Liver (tissue), 9 donors: ENCODE measurements around the gene PDE6D. TPM values are rescaled to one million over a fixed set of nuclear protein-coding genes. Genes with fewer than 3 reads are reported as not detected.

Experiments used
- DNase-seq: peaks from one replicate; pipeline ENCODE4 v3.0.0-alpha.2; 2017; ENCODE audit warnings: low spot score
- H3K27ac ChIP-seq, 2 donors: one replicate each; pipeline ENCODE4 v1.7.0; 2013; ENCODE audit warnings: inconsistent platforms in 2 of 2, low read length in 2 of 2, control low read depth in 1 of 2, low read depth in 1 of 2, mild to moderate bottlenecking in 1 of 2
- H3K27me3 ChIP-seq, 4 donors: one replicate each; pipeline versions ENCODE4 v1.6.1 to v1.7.0; 2013; ENCODE audit warnings: low read length in 3 of 4, inconsistent platforms in 1 of 4, mild to moderate bottlenecking in 1 of 4, moderate library complexity in 1 of 4; ENCODE audit not compliant: control insufficient read depth in 4 of 4, insufficient read depth in 4 of 4
- H3K36me3 ChIP-seq, 4 donors: one replicate each; pipeline versions ENCODE4 v1.6.1 to v1.7.0; 2013; ENCODE audit warnings: low read length in 3 of 4, mild to moderate bottlenecking in 3 of 4, low read depth in 1 of 4, moderate library complexity in 1 of 4; ENCODE audit not compliant: control insufficient read depth in 4 of 4, insufficient read depth in 3 of 4
- H3K4me1 ChIP-seq, 4 donors: one replicate each; pipeline versions ENCODE4 v1.6.1 to v1.7.0; 2013; ENCODE audit warnings: low read length in 3 of 4, mild to moderate bottlenecking in 3 of 4, moderate library complexity in 1 of 4; ENCODE audit not compliant: control insufficient read depth in 4 of 4, insufficient read depth in 4 of 4
- H3K4me3 ChIP-seq, 3 donors: one replicate each; pipeline versions ENCODE4 v1.6.1 to v1.7.0; 2013; ENCODE audit warnings: low read length in 3 of 3, control low read depth in 1 of 3, low read depth in 1 of 3, mild to moderate bottlenecking in 1 of 3
- H3K9ac ChIP-seq, 2 donors: one replicate each; pipeline ENCODE4 v1.7.0; 2013; ENCODE audit warnings: low read length in 2 of 2, mild to moderate bottlenecking in 2 of 2, moderate library complexity in 2 of 2, control low read depth in 1 of 2, low read depth in 1 of 2
- H3K9me3 ChIP-seq, 4 donors: one replicate each; pipeline versions ENCODE4 v1.6.1 to v1.7.0; 2013; ENCODE audit warnings: low read length in 3 of 4; ENCODE audit not compliant: control insufficient read depth in 4 of 4
- ATF3 ChIP-seq: IDR thresholded peaks from 2 replicates; pipeline ENCODE4 v1.6.1; 2016; ENCODE audit warnings: antibody characterized with exemption
- CTCF ChIP-seq: fragments of 150-350 bp; IDR thresholded peaks from 2 replicates; pipeline ENCODE4 v1.5.1; 2017; ENCODE audit warnings: improper control_type of control experiment, low read depth, low read length; ENCODE audit not compliant: missing input control
- EGR1 ChIP-seq, 2 donors: IDR thresholded peaks; 2 replicates each; pipeline ENCODE4 v1.6.1; 2016 to 2018; ENCODE audit warnings: antibody characterized with exemption in 2 of 2, low read depth in 2 of 2
- FOXA1 ChIP-seq: IDR thresholded peaks from 2 replicates; pipeline ENCODE4 v1.6.1; 2016; ENCODE audit warnings: antibody characterized with exemption
- FOXA2 ChIP-seq: IDR thresholded peaks from 2 replicates; pipeline ENCODE4 v1.6.1; 2016; ENCODE audit warnings: antibody characterized with exemption
- GABPA ChIP-seq, 2 donors: IDR thresholded peaks in 1 of 2; conservative IDR thresholded peaks in 1 of 2; 2 replicates each; pipeline ENCODE4 v1.6.1; 2016; ENCODE audit warnings: antibody characterized with exemption in 2 of 2, mild to moderate bottlenecking in 1 of 2, moderate library complexity in 1 of 2
- HNF4A ChIP-seq, 2 donors: conservative IDR thresholded peaks; 2 replicates each; pipeline ENCODE4 v1.6.1; 2016; ENCODE audit warnings: antibody characterized with exemption in 2 of 2, mild to moderate bottlenecking in 2 of 2
- HNF4G ChIP-seq: IDR thresholded peaks from 2 replicates; pipeline ENCODE4 v1.6.1; 2016; ENCODE audit warnings: antibody characterized with exemption
- JUND ChIP-seq, 2 donors: IDR thresholded peaks; 2 replicates each; pipeline ENCODE4 v1.6.1; 2016; ENCODE audit warnings: antibody characterized with exemption in 2 of 2
- MAX ChIP-seq: IDR thresholded peaks from 2 replicates; pipeline ENCODE4 v1.6.1; 2016; ENCODE audit warnings: antibody characterized with exemption
- NR2F2 ChIP-seq: IDR thresholded peaks from 2 replicates; pipeline ENCODE4 v1.6.1; 2016; ENCODE audit warnings: antibody characterized with exemption
- RAD21 ChIP-seq, 2 donors: IDR thresholded peaks; 2 replicates each; pipeline ENCODE4 v1.6.1; 2016; ENCODE audit warnings: antibody characterized with exemption in 2 of 2, mild to moderate bottlenecking in 2 of 2
- REST ChIP-seq: IDR thresholded peaks from 2 replicates; pipeline ENCODE4 v1.6.1; 2016; ENCODE audit warnings: antibody characterized with exemption, mild to moderate bottlenecking
- RXRA ChIP-seq, 2 donors: IDR thresholded peaks; 2 replicates each; pipeline ENCODE4 v1.6.1; 2017 to 2018; ENCODE audit warnings: antibody characterized with exemption in 2 of 2, mild to moderate bottlenecking in 1 of 2
- SP1 ChIP-seq: IDR thresholded peaks from 2 replicates; pipeline ENCODE4 v1.6.1; 2018; ENCODE audit warnings: antibody characterized with exemption, mild to moderate bottlenecking
- TAF1 ChIP-seq: conservative IDR thresholded peaks from 2 replicates; pipeline ENCODE4 v1.6.1; 2016; ENCODE audit warnings: antibody characterized with exemption, mild to moderate bottlenecking
- YY1 ChIP-seq: IDR thresholded peaks from 2 replicates; pipeline ENCODE4 v1.6.1; 2016; ENCODE audit warnings: antibody characterized with exemption, mild to moderate bottlenecking
- ZBTB33 ChIP-seq: IDR thresholded peaks from 2 replicates; pipeline ENCODE4 v1.6.1; 2016; ENCODE audit warnings: antibody characterized with exemption
- WGBS: extraction: QIAGEN DNeasy Blood & Tissue Kit; methylation state at CpG from one replicate; pipeline ENCODE4 v1.1.7; 2013; 5-methylcytosine and 5-hydroxymethylcytosine counted together
- polyA plus RNA-seq, 2 donors: library from polyadenylated mRNA; stranded (reverse) in 1 of 2; unstranded in 1 of 2; fragments of 200-250 nt in 1 of 2; fragments of >200 nt in 1 of 2; fragmentation: Nextera tagmentation in 1 of 2; extraction: Ambion mirVana in 1 of 2; gene quantifications; one replicate each; pipeline versions ENCODE4 v1.2.1 to v1.2.3, GENCODE V29; 2013 to 2015
- total RNA-seq, 2 donors: library from RNA; depleted of rRNA; stranded (reverse); fragments of >200 nt; gene quantifications; one replicate each; pipeline ENCODE4 v1.2.3, GENCODE V29; 2014
- donor health status: healthy.
- donor health status: healthy.
- donor health status: healthy.
- donor health status: healthy.
- donor health status: healthy.

The PDE6D gene
- total and polyA plus RNA-seq, 4 donors, result 6.6 to 8.5 (median 7.0) TPM

- peaks cover 0 to 17% (median 9%) of the 10 kb centered on the region in 4 donors for H3K4me1 ChIP-seq
- peaks cover 13 to 48% (median 36%) of the 10 kb centered on the region in 4 donors for H3K36me3 ChIP-seq
- no peaks in the 10 kb centered on the region for H3K9me3 ChIP-seq
- 86% methylated on average over 9 of the region's 9 CpGs for WGBS
- no peak overlapping the region for H3K9ac ChIP-seq
- TF ChIP-seq SP1 (peak; percentile 29), RAD21 (IDR thresholded peaks at IDR 0.05) (peak; percentile 28 to 69), FOXA2 (no peak), YY1 (peak; percentile 65), ATF3 (no peak), HNF4G (no peak), RXRA (IDR thresholded peaks at IDR 0.05) (no peak), NR2F2 (no peak), ZBTB33 (no peak), EGR1 (IDR thresholded peaks at IDR 0.05; ENCODE audit: low read depth in 2 of 2) (no peak), JUND (IDR thresholded peaks at IDR 0.05) (no peak), MAX (no peak), FOXA1 (no peak), CTCF (peak; percentile 56), TAF1 (no peak), REST (no peak), HNF4A (conservative IDR thresholded peaks at IDR 0.05) (peak in 1 of 2 donors; percentile 33), GABPA (IDR thresholded peaks at IDR 0.05 in 1 of 2, conservative IDR thresholded peaks at IDR 0.05 in 1 of 2) (no peak)
- peak; percentile 38 for DNase-seq
- H3K4me3 ChIP-seq, result no peak overlapping the region
- no peak overlapping the region for H3K27ac ChIP-seq
- no peaks in the 10 kb centered on the region for H3K27me3 ChIP-seq
Observed at GRCh38 chr2:231795525-231796327, 14.6 kb upstream of the PDE6D start.
